GM23338 (cell line): ENCODE measurements around the gene VWCE.
"Not testable (repeated sequence)": the region's sequence is repeated elsewhere in the genome, so short reads cannot be mapped to it uniquely, and the experiment has no call there.

Source experiments
- CREB1 ChIP-seq: fragments of 250-450 bp; sonication (Bioruptor Pico); IDR thresholded peaks from 2 replicates; pipeline ENCODE4 v1.5.0; 2020; ENCODE audit warnings: low read depth, mild to moderate bottlenecking, moderate library complexity
- CTCF ChIP-seq, 2 experiments: fragments of 200-600 bp in 1 of 2; sonication (generic) in 1 of 2; conservative IDR thresholded peaks; 2 replicates each; pipeline versions ENCODE4 v1.5.1 to v1.6.1; 2016 to 2017; ENCODE audit warnings: antibody characterized with exemption in 2 of 2, low read depth in 2 of 2, mild to moderate bottlenecking in 2 of 2, moderate library complexity in 1 of 2
- ETS1 ChIP-seq: IDR thresholded peaks from 2 replicates; pipeline ENCODE4 v1.6.1; 2016; ENCODE audit warnings: antibody characterized with exemption
- EZH2 ChIP-seq: fragments of 200-600 bp; sonication (generic); IDR thresholded peaks from one replicate; pipeline ENCODE4 v1.8.0; 2017; ENCODE audit warnings: antibody characterized with exemption, mild to moderate bottlenecking, low read depth; ENCODE audit not compliant: unreplicated experiment
- NANOG ChIP-seq: IDR thresholded peaks from 2 replicates; pipeline ENCODE4 v1.6.1; 2016; ENCODE audit warnings: antibody characterized with exemption, borderline replicate concordance
- POLR2AphosphoS5 ChIP-seq: IDR thresholded peaks from 2 replicates; pipeline ENCODE4 v1.6.1; 2016; ENCODE audit warnings: antibody characterized with exemption, low read depth
- REST ChIP-seq: IDR thresholded peaks from one replicate; pipeline ENCODE4 v1.6.1; 2018; ENCODE audit warnings: antibody characterized with exemption; ENCODE audit not compliant: unreplicated experiment

GRCh38 chr11:61229458-61229857, 65.7 kb downstream of the VWCE start:
- TF ChIP-seq CTCF (conservative IDR thresholded peaks at IDR 0.05; ENCODE audit: low read depth in 2 of 2); REST; EZH2; POLR2AphosphoS5; NANOG; ETS1; CREB1 (CRISPR knock-in tag): not testable (repeated sequence)
